Activated CD4-positive, alpha-beta T cell treated with anti-CD3 and anti-CD28 coated beads, Interleukin-2, amount 10 ng/mL, durations not matched to agents 24 days and 14 days (primary cell): ENCODE results near the gene DPH1. TPM values are rescaled to one million over a fixed set of nuclear protein-coding genes. Genes with fewer than 3 reads are reported as not detected.

Source experiments
- DNase-seq: peaks from one replicate; pipeline ENCODE4 v3.0.0; 2022
- H3K27ac Mint-ChIP-seq: one replicate; pipeline ENCODE4 v1.8.0; 2022; ENCODE audit warnings: mild to moderate bottlenecking, mixed read lengths
- H3K27me3 Mint-ChIP-seq: one replicate; pipeline ENCODE4 v1.8.0; 2022; ENCODE audit warnings: mixed read lengths
- H3K36me3 Mint-ChIP-seq: one replicate; pipeline ENCODE4 v1.8.0; 2022; ENCODE audit warnings: low read depth, mild to moderate bottlenecking, mixed read lengths
- H3K4me1 Mint-ChIP-seq: one replicate; pipeline ENCODE4 v1.8.0; 2021; ENCODE audit warnings: mixed read lengths
- H3K4me3 Mint-ChIP-seq: one replicate; pipeline ENCODE4 v1.8.0; 2022; ENCODE audit warnings: mild to moderate bottlenecking, moderate library complexity, mixed read lengths
- H3K9me3 Mint-ChIP-seq: one replicate; pipeline ENCODE4 v1.8.0; 2021; ENCODE audit warnings: mixed read lengths
- intact Hi-C: fragments of 100-400 bp; cut with micrococcal nuclease; formaldehyde crosslinking; loops from one replicate; pipeline ENCODE4 v1.15.1; 2023
- total RNA-seq: library from RNA; stranded (reverse); gene quantifications from 2 replicates; pipeline ENCODE4 v1.2.3, GENCODE V29; 2022

The DPH1 gene
- total RNA-seq, 1 donor from 2014 or later, result 55.9 TPM

DNA sequence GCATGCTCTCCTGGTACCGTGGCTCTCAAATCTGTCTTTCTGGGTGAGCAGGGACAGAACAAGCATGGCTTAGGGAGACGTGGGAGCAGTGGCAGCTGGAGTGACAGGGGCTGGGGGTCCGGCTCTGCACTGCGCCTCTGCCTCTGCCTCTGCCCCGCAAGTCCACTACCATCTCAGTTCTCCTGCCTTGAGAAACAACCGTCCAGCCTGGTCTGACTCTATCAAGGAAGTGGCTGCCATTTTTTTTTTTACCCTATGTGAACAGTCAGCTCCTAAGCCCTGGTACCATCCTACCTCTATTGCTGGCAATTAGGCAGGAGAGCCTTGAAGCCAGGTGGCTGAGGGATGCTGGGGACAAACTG is 41.1 kb downstream of the DPH1 start:
- Mint-ChIP-seq H3K4me1 (peaks cover 61% of the 10 kb centered on the region), H3K4me3 (peak overlapping the region; percentile 74), H3K27me3 (no peaks in the 10 kb centered on the region), H3K36me3 (peaks cover 42% of the 10 kb centered on the region), H3K9me3 (no peaks in the 10 kb centered on the region), H3K27ac (peak overlapping the region; percentile 97)
- DNase-seq, result no peak
- intact Hi-C loops, result loop anchor here (2.0 kb wide), 1 partner anchor 16 kb away; the partner anchor contains the start of gene HIC1

DNA sequence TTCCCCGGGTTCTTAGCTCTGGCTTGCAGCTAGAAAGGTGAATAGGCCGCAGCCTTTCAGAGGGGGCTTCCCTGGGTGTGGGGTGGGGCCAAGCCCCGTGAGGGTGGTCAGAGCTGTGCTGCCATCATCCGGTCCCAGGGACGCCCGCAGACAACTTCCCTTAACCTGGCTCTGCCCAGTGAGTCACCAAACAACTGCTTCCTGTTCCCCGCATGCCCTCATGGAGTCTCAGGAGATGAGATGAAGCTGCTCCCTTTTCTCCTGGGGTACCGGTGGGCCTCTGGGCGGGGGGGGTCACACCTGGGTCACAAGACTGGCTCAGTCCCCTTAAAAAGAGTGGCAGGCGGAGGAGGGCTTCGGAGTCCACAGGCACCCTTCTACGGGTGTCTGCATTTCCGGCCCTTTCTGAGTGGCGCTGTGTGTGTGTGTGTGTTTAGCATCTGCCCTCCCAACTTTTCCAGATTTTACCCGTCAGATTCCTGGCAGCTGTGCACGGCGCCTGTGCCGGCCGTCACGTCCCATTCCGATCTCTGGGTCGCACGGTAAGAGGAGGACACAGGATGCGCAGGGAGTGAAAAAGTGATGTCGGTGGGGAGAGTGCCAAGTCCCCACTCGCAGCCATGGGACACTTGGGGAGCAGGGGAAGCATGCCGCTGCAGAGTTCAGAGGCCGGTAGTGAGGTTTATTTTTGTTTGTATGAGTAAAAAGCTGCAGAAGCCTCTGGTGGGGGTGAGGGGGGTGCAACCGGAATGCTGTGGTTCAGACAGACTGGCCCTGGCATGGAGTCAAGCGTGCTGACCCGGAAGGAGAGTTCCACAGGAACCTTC is 41.7 kb downstream of the DPH1 start:
- intact Hi-C loops, result loop anchor here (2.0 kb wide), 1 partner anchor 17 kb away; the partner anchor contains the start of gene HIC1
- no peaks in the 10 kb centered on the region for H3K27me3 Mint-ChIP-seq
- peaks cover 63% of the 10 kb centered on the region for H3K4me1 Mint-ChIP-seq
- peak overlapping the region; percentile 97 for H3K27ac Mint-ChIP-seq
- peaks cover 42% of the 10 kb centered on the region for H3K36me3 Mint-ChIP-seq
- H3K4me3 Mint-ChIP-seq, result no peak overlapping the region
- no peak for DNase-seq
- no peaks in the 10 kb centered on the region for H3K9me3 Mint-ChIP-seq

DNA sequence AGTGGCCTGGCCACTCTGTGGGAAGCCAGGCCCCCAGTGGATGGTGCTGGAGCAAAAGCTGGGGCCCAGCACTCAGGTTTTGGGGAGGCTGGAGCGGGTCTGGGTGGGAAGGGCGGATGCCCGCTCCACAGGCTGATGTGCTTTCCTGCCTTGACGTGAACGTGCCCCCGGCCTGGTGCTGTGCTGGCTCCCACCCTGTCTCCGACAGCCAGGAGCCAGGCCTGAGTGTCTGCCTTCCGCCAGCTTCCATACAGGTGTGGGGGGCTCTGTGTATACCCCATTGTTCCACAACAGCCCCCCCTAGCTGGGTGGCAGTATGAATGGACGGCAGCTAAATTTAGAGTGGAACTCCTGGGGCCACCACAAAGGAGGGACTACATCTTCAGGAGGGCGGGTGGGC is 45.0 kb downstream of the DPH1 start:
- intact Hi-C loops, result no loop called here
- Mint-ChIP-seq H3K36me3 (peaks cover 44% of the 10 kb centered on the region), H3K9me3 (no peaks in the 10 kb centered on the region), H3K4me1 (peaks cover 46% of the 10 kb centered on the region), H3K4me3 (no peak overlapping the region), H3K27ac (no peak overlapping the region), H3K27me3 (no peaks in the 10 kb centered on the region)
- DNase-seq, result no peak

DNA sequence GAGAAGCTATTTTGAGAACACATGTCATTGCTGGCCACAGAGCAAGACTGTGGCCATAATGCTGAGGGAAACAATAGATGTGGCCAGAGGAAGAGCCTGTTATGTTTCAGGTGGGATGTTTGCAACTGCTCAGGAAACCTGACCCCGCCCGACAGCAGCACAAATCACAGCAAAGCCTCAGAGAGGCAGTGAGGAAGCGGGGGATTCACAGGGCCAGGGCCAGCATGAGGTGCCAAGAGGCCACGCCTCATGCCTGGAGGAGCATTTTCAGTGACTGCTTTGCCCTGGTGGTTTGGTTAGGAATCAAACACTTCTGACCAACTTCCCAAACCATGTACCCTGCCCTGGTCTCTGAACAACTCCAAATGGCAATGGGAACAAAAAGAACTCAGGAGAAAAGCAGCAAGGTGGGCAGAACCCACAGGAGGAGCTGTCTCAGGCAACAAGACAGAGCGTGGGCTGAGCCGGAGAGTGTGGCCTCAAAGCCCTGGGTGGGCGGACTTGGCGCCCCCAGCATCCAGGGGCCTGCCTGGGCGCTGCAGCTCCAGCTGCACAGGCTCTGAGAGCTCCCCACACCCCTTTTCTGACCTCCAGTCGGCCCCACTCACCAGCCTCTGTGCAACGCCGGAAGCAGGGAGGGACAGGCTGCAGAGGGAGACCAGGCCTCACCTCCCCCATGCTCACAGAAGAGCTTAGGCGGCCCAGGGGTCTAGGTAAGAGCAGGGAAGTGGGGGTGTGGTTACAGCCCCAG is 45.6 kb downstream of the DPH1 start:
- Mint-ChIP-seq H3K27ac (no peak overlapping the region), H3K36me3 (peaks cover 44% of the 10 kb centered on the region)
- intact Hi-C loops, result no loop called here

DNA sequence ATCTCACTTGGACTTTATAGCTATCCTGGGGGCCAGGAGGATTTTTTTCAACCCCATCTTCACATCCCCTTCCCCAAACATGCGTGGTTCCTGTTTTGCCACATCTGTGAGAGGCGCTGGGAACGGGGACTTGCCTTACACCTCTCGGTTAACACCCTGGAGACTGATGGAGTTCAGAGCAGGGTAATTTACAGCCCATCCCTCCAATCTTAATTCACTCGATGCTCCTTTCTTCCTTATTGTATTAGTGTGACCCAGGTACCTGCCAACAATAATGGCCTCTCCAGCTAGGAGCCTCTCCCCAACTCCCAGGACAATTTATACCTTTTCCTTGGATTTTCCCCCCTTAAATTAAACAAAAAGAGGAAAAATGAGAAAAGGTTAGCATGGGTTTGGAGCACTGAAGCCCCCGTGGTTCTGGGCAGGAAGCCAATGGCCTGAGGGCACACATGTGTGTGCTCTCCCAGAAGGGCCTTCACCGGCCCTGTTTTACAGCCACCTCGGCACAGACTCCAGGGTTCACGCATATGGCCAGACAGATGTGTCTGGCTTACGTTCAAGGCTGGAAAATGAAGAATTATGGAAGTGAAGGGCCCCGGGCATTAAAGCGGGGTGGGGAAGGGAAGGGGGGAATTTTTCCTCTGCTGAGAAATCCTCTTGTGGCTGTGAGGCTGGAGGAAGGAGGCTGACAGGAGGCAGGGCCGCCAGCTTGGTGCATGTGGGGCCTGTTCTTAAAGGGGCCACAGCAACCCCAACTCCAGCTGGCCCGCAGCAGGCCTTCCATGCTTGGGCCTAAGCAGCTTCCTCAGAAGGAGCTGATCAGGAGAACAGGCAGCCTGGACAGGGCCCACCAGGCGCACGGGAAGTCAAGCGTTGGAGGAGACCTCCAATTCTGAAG is 46.4 kb downstream of the DPH1 start:
- Mint-ChIP-seq H3K4me1 (peaks cover 33% of the 10 kb centered on the region), H3K4me3 (no peak overlapping the region), H3K27ac (no peak overlapping the region), H3K36me3 (peaks cover 48% of the 10 kb centered on the region), H3K27me3 (no peaks in the 10 kb centered on the region), H3K9me3 (no peaks in the 10 kb centered on the region)
- intact Hi-C loops, result no loop called here
- DNase-seq, result no peak

More for the DNA sequence above, 45.6 kb downstream of the DPH1 start:
- Mint-ChIP-seq H3K27me3 (no peaks in the 10 kb centered on the region), H3K9me3 (no peaks in the 10 kb centered on the region), H3K4me1 (peaks cover 41% of the 10 kb centered on the region), H3K4me3 (no peak overlapping the region)
- DNase-seq, result peak; percentile 58

DNA sequence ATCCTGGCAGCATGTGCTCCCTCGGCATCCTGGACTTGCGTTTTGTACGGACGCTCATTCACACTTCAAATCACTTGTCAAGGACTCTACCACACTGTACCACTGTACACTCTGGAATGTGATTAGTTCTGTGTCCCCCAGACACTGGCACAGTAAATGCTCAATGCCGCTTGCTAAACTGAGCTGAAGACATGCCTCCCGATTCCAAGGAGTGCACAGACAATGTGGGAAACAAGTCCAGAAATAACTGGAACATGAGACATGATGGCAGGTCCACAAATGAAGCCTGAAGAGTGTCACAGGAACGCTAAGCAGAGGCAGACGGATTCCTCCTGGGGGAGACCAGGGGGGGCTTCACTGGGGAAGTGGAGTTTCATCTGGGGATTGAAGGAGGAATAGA is 47.1 kb downstream of the DPH1 start:
- DNase-seq, result no peak
- H3K4me1 Mint-ChIP-seq, result peaks cover 32% of the 10 kb centered on the region
- intact Hi-C loops, result no loop called here
- no peaks in the 10 kb centered on the region for H3K9me3 Mint-ChIP-seq
- H3K27me3 Mint-ChIP-seq, result no peaks in the 10 kb centered on the region
- H3K36me3 Mint-ChIP-seq, result peaks cover 49% of the 10 kb centered on the region
- no peak overlapping the region for H3K4me3 Mint-ChIP-seq
- H3K27ac Mint-ChIP-seq, result peak overlapping the region; percentile 45

DNA sequence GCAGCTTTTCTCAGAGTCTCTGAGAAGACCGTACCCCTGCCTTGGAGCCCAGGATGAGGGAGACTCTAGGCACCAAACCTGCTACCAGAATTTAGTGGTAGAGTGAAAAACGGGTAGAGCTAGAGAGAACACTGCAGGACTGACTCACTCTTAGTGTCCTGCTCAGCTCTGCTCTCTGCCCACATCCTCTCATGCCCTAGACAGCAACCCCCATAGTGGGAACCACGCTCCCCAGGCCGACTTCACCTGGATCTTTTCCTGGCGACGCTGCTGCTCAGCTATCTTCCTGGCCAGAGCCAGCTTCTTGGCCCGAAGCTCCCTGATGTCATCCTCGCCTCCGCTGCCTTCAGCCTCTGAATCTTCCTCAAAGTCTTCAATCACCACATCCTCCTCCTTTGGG is 51.6 kb downstream of the DPH1 start:
- no peak for DNase-seq
- intact Hi-C loops, result no loop called here
- Mint-ChIP-seq H3K4me3 (no peak overlapping the region), H3K27ac (peak overlapping the region; percentile 63), H3K4me1 (peaks cover 55% of the 10 kb centered on the region), H3K27me3 (no peaks in the 10 kb centered on the region), H3K9me3 (no peaks in the 10 kb centered on the region), H3K36me3 (peaks cover 53% of the 10 kb centered on the region)

DNA sequence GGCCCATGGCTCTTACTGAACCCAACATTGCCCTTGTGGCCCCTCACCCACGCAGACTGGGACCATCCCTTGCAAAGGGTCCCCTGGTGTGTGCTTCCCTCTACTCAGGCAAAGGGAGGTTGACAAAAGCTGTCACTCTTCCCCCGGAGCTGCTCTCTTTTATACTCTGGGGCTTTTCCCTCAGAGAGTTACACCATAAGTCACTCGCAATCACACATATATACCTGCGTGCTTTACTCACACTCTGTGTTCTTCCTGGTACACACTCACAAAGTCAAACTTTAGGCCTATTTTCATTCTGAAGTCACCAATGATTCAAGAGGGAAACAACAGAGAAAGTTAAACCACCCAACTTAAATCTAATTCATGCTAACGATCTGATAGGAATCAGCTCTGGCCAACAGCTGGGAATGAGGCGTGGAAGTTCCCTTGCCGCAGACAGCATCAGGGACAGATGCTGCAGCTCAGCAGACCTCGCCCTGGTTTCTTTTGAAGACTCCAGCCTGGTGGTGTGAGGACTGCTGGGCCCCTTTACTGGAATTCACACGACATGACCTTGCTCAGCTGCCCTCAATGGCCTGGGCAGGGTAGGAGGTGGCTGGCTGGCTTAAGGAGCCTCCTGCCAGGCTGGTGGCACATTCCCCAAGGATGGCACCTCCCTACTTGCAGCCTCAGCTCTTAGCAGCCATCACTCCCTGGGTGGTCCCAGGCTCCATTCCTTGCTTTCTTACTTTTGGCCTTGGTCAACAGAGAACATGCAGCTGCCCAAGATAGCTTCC is 52.2 kb downstream of the DPH1 start:
- Mint-ChIP-seq H3K9me3 (no peaks in the 10 kb centered on the region), H3K27ac (peak overlapping the region; percentile 63), H3K36me3 (peaks cover 54% of the 10 kb centered on the region), H3K4me1 (peaks cover 59% of the 10 kb centered on the region), H3K4me3 (no peak overlapping the region), H3K27me3 (no peaks in the 10 kb centered on the region)
- intact Hi-C loops, result no loop called here
- no peak for DNase-seq

DNA sequence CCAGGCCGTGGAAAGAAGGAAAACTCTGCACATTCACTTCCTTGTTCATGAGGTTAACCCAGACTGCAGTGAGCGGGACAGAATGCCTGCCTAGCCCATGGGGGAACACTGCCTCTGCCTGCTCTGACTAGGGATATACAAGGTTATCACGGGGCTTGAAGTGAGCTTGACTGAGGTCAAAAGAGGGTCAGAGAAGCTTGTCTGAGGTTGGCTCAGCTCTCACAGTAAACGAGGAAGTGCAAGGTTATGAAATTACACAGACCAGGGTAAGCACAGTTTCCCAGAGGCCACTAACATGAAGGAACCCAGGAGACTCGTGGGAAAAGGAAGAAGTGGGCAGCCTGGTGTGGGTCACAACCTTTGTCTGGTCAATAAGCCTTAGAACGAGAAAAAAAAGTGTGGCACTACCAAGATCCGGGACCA is 53.7 kb downstream of the DPH1 start:
- intact Hi-C loops, result no loop called here
- Mint-ChIP-seq H3K4me3 (peak overlapping the region; percentile 27), H3K9me3 (no peaks in the 10 kb centered on the region), H3K4me1 (peaks cover 65% of the 10 kb centered on the region), H3K27ac (peak overlapping the region; percentile 72), H3K36me3 (peaks cover 45% of the 10 kb centered on the region), H3K27me3 (no peaks in the 10 kb centered on the region)
- peak; percentile 57 for DNase-seq

DNA sequence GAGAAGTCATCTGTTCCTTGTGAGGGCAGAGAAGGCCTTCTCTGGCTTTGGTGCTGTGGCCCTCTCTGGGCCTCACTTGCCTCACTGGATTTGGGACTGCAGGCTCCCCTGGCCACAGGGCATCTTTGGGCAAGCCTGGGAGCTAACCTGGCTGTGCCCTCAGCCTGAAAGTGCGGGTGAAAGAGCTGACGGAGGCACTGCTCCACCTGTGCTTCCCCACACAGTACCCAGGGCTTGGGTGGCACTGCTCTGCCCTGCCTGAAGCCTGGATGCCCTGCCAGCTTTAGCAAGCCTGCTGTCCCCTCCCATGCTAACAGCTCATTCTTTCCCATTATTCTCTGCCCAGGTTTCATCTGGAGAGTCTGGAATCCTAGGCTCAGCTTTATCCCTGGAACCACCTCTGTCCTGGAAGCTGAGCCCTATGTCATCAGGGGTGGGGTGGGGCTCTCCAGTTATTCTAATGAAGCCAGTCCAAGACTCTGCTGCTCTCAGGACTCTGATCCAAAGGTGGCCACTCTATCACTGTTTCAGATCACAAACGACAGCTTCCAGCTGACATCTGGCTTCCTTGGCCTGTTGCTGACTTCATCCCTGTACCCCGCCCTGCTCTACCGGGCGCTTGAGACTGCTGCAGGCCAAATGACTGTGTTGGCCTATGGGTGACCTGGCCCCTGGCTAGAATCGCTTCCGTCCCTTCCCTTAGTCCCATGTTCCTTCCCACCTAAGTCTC is 54.2 kb downstream of the DPH1 start:
- no peak for DNase-seq
- Mint-ChIP-seq H3K4me3 (no peak overlapping the region), H3K36me3 (peaks cover 41% of the 10 kb centered on the region), H3K27ac (peak overlapping the region; percentile 57), H3K9me3 (no peaks in the 10 kb centered on the region), H3K4me1 (peaks cover 70% of the 10 kb centered on the region), H3K27me3 (no peaks in the 10 kb centered on the region)
- intact Hi-C loops, result no loop called here

DNA sequence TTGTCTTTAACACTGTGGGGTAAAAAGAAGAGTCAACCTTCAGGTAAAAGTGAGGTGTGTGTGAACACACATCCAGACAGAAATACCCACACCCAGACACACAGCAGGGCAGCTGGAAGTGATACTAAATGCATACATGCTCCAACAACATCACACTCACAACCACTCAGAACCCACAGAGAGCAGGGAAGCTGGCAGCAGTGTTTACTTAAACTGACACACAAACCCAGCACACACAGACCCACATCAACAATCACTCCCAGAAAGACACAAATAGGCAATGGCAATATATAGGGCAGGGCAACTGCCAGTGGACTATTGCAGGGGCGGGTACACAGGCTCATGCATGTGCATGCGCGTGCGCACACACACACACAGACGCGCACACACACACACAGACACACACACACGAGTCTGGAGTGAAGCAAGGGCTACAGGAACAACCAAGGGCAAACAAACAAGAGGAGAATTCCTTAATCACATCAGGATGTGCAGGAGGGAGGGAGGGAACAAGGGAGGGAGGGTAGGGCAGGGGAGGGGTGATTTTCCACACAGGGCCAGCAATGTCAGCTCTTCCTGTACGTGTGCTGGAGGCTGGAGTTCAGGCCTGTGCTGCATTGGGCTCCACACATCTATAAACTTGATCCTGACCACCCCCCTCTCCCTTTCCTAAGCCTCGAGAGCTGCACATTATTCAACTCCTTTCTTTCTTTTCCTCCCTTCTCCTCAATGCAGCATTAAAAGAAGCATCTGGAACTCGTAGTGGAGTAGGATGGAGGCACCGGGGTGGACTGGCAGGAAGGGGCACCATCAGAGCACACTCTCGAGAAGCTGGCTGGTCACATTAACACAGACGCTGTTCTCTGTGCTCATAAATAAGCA is 55.1 kb downstream of the DPH1 start:
- Mint-ChIP-seq H3K4me1 (peaks cover 79% of the 10 kb centered on the region), H3K27ac (peak overlapping the region; percentile 57), H3K4me3 (no peak overlapping the region), H3K27me3 (no peaks in the 10 kb centered on the region), H3K36me3 (peaks cover 35% of the 10 kb centered on the region), H3K9me3 (no peaks in the 10 kb centered on the region)
- DNase-seq, result peak; percentile 57
- intact Hi-C loops, result loop anchor here (5.0 kb wide), 3 partner anchors 72 to 213 kb away; no protein-coding TSS in a partner anchor

DNA sequence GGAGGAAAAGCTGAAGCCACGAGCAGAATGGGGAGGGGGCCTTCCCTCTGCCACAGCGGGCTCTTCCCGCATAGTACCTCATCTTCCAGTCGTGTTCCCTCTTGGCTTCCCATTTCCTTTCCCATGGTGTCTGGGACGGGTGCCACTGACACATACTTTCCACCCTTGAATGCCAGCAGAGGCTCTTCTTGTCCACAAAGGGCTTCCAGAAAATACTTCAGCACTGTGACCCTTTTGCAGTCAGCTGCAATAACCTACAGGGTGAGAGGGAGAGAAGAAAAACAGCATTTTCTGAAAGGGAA is 55.6 kb downstream of the DPH1 start:
- peaks cover 32% of the 10 kb centered on the region for H3K36me3 Mint-ChIP-seq
- no peak overlapping the region for H3K27ac Mint-ChIP-seq
- no peaks in the 10 kb centered on the region for H3K9me3 Mint-ChIP-seq
- intact Hi-C loops, result loop anchor here (5.0 kb wide), 3 partner anchors 72 to 213 kb away; no protein-coding TSS in a partner anchor
- H3K4me3 Mint-ChIP-seq, result no peak overlapping the region
- H3K4me1 Mint-ChIP-seq, result peaks cover 84% of the 10 kb centered on the region
- H3K27me3 Mint-ChIP-seq, result no peaks in the 10 kb centered on the region
- no peak for DNase-seq
